IMR-90 (cell line): ENCODE measurements around the gene FEN1. TPM values are rescaled to one million over a fixed set of nuclear protein-coding genes. Genes with fewer than 3 reads are reported as not detected.

ENCODE experiments used
- ATAC-seq: fragments of 200-7000 bp; cut with Tn5 transposase; 2 replicates; pipeline ENCODE4 v1.9.1; 2020; ENCODE audit warnings: low read depth, mild to moderate bottlenecking, moderate library complexity
- BruUV-seq: library from RNA; stranded (reverse); fragments of 400-500 nt; replicated peaks from 2 replicates; lab custom pipeline; 2021; lab: Mats Ljungman, UMichigan
- CTCF ChIA-PET: fragments of 300-600 bp; formaldehyde crosslinking; extraction: SDS; loops from one replicate; lab custom pipeline; 2021; ENCODE audit warnings: antibody characterized with exemption; lab: Yijun Ruan, JAX
- POLR2A ChIA-PET: fragments of 300-600 bp; sonication (Branson Sonifier 250); formaldehyde crosslinking; loops from one replicate; lab custom pipeline; 2022; ENCODE audit warnings: antibody characterized with exemption; ENCODE audit not compliant: unreplicated experiment; lab: Charles Lee
- DNase-seq: peaks from one replicate; pipeline ENCODE4 v3.0.0; 2013
- H2AFZ ChIP-seq: replicated peaks from 2 replicates; pipeline ENCODE3; 2013; ENCODE audit warnings: low read length, mild to moderate bottlenecking; ENCODE audit not compliant: poor library complexity
- H2AK5ac ChIP-seq: 2 replicates; pipeline ENCODE4 v1.6.1; 2013; ENCODE audit warnings: low read depth, low read length, inconsistent platforms
- H2AK9ac ChIP-seq: replicated peaks from 2 replicates; pipeline ENCODE3; 2013; ENCODE audit warnings: mild to moderate bottlenecking, low read depth, low read length, moderate library complexity; ENCODE audit not compliant: poor library complexity
- H2BK120ac ChIP-seq: 2 replicates; pipeline ENCODE4 v1.6.1; 2013; ENCODE audit warnings: low read depth, low read length, inconsistent platforms
- H2BK15ac ChIP-seq: 3 replicates; pipeline ENCODE4 v1.6.1; 2013; ENCODE audit warnings: low read depth, low read length, inconsistent platforms
- H2BK20ac ChIP-seq: 2 replicates; pipeline ENCODE4 v1.6.1; 2013; ENCODE audit warnings: low read depth, mild to moderate bottlenecking, inconsistent platforms, low read length, moderate library complexity
- H2BK5ac ChIP-seq: 2 replicates; pipeline ENCODE4 v1.6.1; 2013; ENCODE audit warnings: mild to moderate bottlenecking, low read depth, low read length, inconsistent platforms; ENCODE audit not compliant: poor library complexity, severe bottlenecking
- H3K14ac ChIP-seq: replicated peaks from 2 replicates; pipeline ENCODE4 v1.6.1; 2013; ENCODE audit warnings: low read depth, low read length, inconsistent platforms
- H3K18ac ChIP-seq: 2 replicates; pipeline ENCODE4 v1.6.1; 2013; ENCODE audit warnings: low read depth, low read length, control low read depth
- H3K23ac ChIP-seq: 2 replicates; pipeline ENCODE4 v1.6.1; 2013; ENCODE audit warnings: low read depth, low read length, inconsistent platforms
- H3K27ac ChIP-seq: 2 replicates; pipeline ENCODE4 v1.5.1; 2013; ENCODE audit warnings: mild to moderate bottlenecking, control low read depth, low read length; ENCODE audit not compliant: insufficient read depth
- H3K27me3 ChIP-seq: 2 replicates; pipeline ENCODE4 v1.6.1; 2013; ENCODE audit warnings: low read length; ENCODE audit not compliant: control insufficient read depth, insufficient read depth
- H3K36me3 ChIP-seq: 2 replicates; pipeline ENCODE4 v1.6.1; 2013; ENCODE audit warnings: low read length, mixed read lengths; ENCODE audit not compliant: control insufficient read depth, insufficient read depth
- H3K4ac ChIP-seq: 2 replicates; pipeline ENCODE4 v1.6.1; 2013; ENCODE audit warnings: low read depth, low read length, inconsistent platforms
- H3K4me1 ChIP-seq: 2 replicates; pipeline ENCODE4 v1.6.1; 2013; ENCODE audit warnings: low read length, mixed read lengths; ENCODE audit not compliant: control insufficient read depth, insufficient read depth
- H3K4me2 ChIP-seq: 2 replicates; pipeline ENCODE4 v1.6.1; 2013; ENCODE audit warnings: low read depth, mild to moderate bottlenecking, control low read depth, low read length, moderate library complexity
- H3K4me3 ChIP-seq: 2 replicates; pipeline ENCODE4 v1.5.1; 2013; ENCODE audit warnings: low read depth, mild to moderate bottlenecking, control low read depth, low read length, moderate library complexity; ENCODE audit not compliant: insufficient read depth
- H3K56ac ChIP-seq: 2 replicates; pipeline ENCODE4 v1.6.1; 2013; ENCODE audit warnings: low read length, inconsistent platforms; ENCODE audit not compliant: insufficient read depth; ENCODE audit errors: extremely low read depth
- H3K79me1 ChIP-seq, 2 experiments: 2 replicates each; pipeline ENCODE4 v1.6.1; 2013; ENCODE audit warnings: low read length in 2 of 2, inconsistent platforms in 1 of 2, low read depth in 1 of 2
- H3K9ac ChIP-seq: 2 replicates; pipeline ENCODE4 v1.6.1; 2013; ENCODE audit warnings: low read depth, low read length, control low read depth
- H3K9me1 ChIP-seq: 2 replicates; pipeline ENCODE4 v1.6.1; 2013; ENCODE audit warnings: low read length, inconsistent platforms; ENCODE audit not compliant: insufficient read depth
- H3K9me3 ChIP-seq: 2 replicates; pipeline ENCODE4 v1.6.1; 2013; ENCODE audit warnings: low read length; ENCODE audit not compliant: control insufficient read depth, insufficient read depth
- H4K20me1 ChIP-seq: 2 replicates; pipeline ENCODE4 v1.6.1; 2013; ENCODE audit warnings: low read length, inconsistent platforms; ENCODE audit not compliant: insufficient read depth
- H4K5ac ChIP-seq: 2 replicates; pipeline ENCODE4 v1.6.1; 2013; ENCODE audit warnings: mild to moderate bottlenecking, low read depth, low read length, control low read depth
- H4K8ac ChIP-seq, 2 experiments: 2 replicates each; pipeline ENCODE4 v1.6.1; 2013; ENCODE audit warnings: low read depth in 2 of 2, low read length in 2 of 2, control low read depth in 1 of 2, inconsistent platforms in 1 of 2
- H4K91ac ChIP-seq: 2 replicates; pipeline ENCODE4 v1.6.1; 2013; ENCODE audit warnings: low read depth, low read length, inconsistent platforms; ENCODE audit not compliant: insufficient read depth
- CTCF ChIP-seq: conservative IDR thresholded peaks from 2 replicates; pipeline ENCODE4 v1.5.1; 2012; ENCODE audit warnings: mild to moderate bottlenecking, low read depth, low read length, improper control_type of control experiment
- RFX5 ChIP-seq: IDR thresholded peaks from 2 replicates; pipeline ENCODE4 v1.8.0; 2012; ENCODE audit warnings: low read depth, mild to moderate bottlenecking, low read length, moderate library complexity
- WGBS, 2 experiments: methylation state at CpG; one replicate each; pipeline versions ENCODE4 v1.1.5 to v1.1.7; 2013; ENCODE audit warnings: missing lambda C conversion rate in 2 of 2; ENCODE audit not compliant: insufficient read length in 1 of 2; ENCODE audit errors: extremely low coverage in 2 of 2; 5-methylcytosine and 5-hydroxymethylcytosine counted together
- dilution Hi-C: fragments of 300-500 bp; cut with HindIII; formaldehyde crosslinking; loops from one replicate; pipeline ENCODE4 v1.14.3; 2018; ENCODE audit warnings: low sequenced_read_pairs; ENCODE audit not compliant: unreplicated experiment
- in situ Hi-C: fragments of 300-500 bp; cut with MboI; formaldehyde crosslinking; loops from 3 replicates; pipeline ENCODE4 v1.14.3; 2019; ENCODE audit warnings: low sequenced_read_pairs, inconsistent platforms, mixed read lengths
- intact Hi-C: fragments of 100-400 bp; cut with micrococcal nuclease; formaldehyde crosslinking; loops from 2 replicates; pipeline ENCODE4 v1.10.0; 2022
- polyA plus RNA-seq, 3 experiments: library from polyadenylated mRNA; depleted of rRNA; stranded (reverse); fragments of >200 nt; gene quantifications; 2 replicates each; pipeline ENCODE4 v1.2.3, GENCODE V29; 2012; ENCODE audit warnings: low replicate concordance in 1 of 3
- total RNA-seq: library from RNA; depleted of rRNA; stranded (reverse); fragments of >200 nt; gene quantifications from 2 replicates; pipeline ENCODE4 v1.2.3, GENCODE V29; 2012

The FEN1 gene
- total and polyA plus RNA-seq, 2 of the 4 experiments (the other 2 are of a cell fraction): 23.0 to 41.9 TPM

GRCh38 chr11:61844909-61845565 is 52.3 kb downstream of the FEN1 start:
- WGBS, 2 experiments: 100% methylated on average over 4 of the region's 16 CpGs; no CpG with 5 or more reads in 1 of the 2 experiments
- no peak overlapping the region for H4K8ac ChIP-seq
- H2BK20ac ChIP-seq: no peak overlapping the region
- H3K4me1 ChIP-seq: no peaks in the 10 kb centered on the region
- H2AK5ac ChIP-seq: no peak overlapping the region
- H4K91ac ChIP-seq: no peak overlapping the region
- no peak for DNase-seq
- CTCF ChIA-PET: no interaction called here
- H3K23ac ChIP-seq: no peak overlapping the region
- no peak overlapping the region for H3K4me2 ChIP-seq
- intact Hi-C loops (no loop called here), in situ Hi-C loops (no loop called here), dilution Hi-C loops (no loop called here)
- H3K27ac ChIP-seq: no peak overlapping the region
- no peak overlapping the region for H3K9ac ChIP-seq
- H2BK15ac ChIP-seq: no peak overlapping the region
- no peak overlapping the region for H3K4me3 ChIP-seq
- H2AFZ ChIP-seq: no peak overlapping the region
- H3K9me1 ChIP-seq: peaks cover 9% of the 10 kb centered on the region; the same call in 1 of the 2 replicates
- POLR2A ChIA-PET: interaction anchor here (0.6 kb wide), 1 partner anchor 1772 kb away, joined by 3 read pairs; no protein-coding TSS in a partner anchor
- TF ChIP-seq CTCF (no peak), RFX5 (no peak)
- no TSS peak for BruUV-seq
- no peaks in the 10 kb centered on the region for H3K79me1 ChIP-seq
- H2BK120ac ChIP-seq: no peak overlapping the region
- H3K9me3 ChIP-seq: no peaks in the 10 kb centered on the region
- no peak overlapping the region for H3K18ac ChIP-seq
- H2AK9ac ChIP-seq: no peak overlapping the region
- H3K36me3 ChIP-seq: peaks cover 56% of the 10 kb centered on the region
- no peak overlapping the region for H4K5ac ChIP-seq
- H3K14ac ChIP-seq: no peak overlapping the region
- H4K20me1 ChIP-seq: 0 out of 2 replicates have a peak, but pooled peaks cover 5% of the 10 kb centered on the region
- no peak overlapping the region for H2BK5ac ChIP-seq
- H3K56ac ChIP-seq: no peak overlapping the region
- no peak overlapping the region for H3K4ac ChIP-seq
- H3K27me3 ChIP-seq: no peaks in the 10 kb centered on the region
- no peak for ATAC-seq
